ENCODE data around the gene BCL2. TPM values are rescaled to one million over a fixed set of nuclear protein-coding genes. Genes with fewer than 3 reads are reported as not detected.

Gene BCL2
- total RNA-seq, 1 experiment from 2014 or later = 1.3 TPM

DNA sequence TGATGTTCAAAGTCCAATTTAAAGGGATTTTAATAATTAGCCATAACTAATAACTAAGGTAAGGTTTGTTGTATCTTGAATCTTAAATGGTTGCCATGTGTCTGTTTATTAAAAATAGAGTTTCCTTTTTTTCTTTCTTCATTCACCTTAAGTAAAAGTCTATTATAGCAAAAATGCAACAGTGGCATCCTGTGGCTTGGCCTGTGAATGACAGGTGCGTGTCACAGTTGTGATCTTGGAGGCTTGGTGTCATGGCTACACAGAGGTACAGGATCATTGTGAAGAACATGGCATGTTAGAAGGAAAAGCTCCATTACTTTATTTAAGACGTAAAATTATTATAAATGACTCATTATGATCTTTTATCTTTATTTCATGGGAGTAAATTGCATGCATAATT, 246.1 kb downstream of the BCL2 start:
- Histone ChIP-seq H2BK5ac (ENCODE audit: insufficient read length, low read length) (no peak overlapping the region), H2BK12ac (ENCODE audit: insufficient read length, low read depth, low read length) (no peak overlapping the region), H3K27me3 (ENCODE audit: insufficient read depth, low read length) (no peaks in the 10 kb centered on the region), H2BK120ac (ENCODE audit: low read depth, low read length, poor library complexity, severe bottlenecking) (no peak overlapping the region), H4K8ac (replicated peaks; ENCODE audit: insufficient read length, low read depth, low read length) (no peak overlapping the region), H2BK15ac (ENCODE audit: low read depth, low read length) (no peak overlapping the region), H3K56ac (ENCODE audit: insufficient read length, low read depth, low read length) (no peak overlapping the region), H3K18ac (ENCODE audit: insufficient read length, low read depth, low read length) (no peak overlapping the region), H2BK20ac (ENCODE audit: low read depth, low read length, poor library complexity, severe bottlenecking) (no peak overlapping the region), H2AFZ (ENCODE audit: low read length) (no peak overlapping the region), H3K14ac (ENCODE audit: insufficient read depth, low read length) (no peak overlapping the region), H3K9me3 (ENCODE audit: control insufficient read depth, low read depth, low read length) (no peaks in the 10 kb centered on the region), H3K4me1 (ENCODE audit: insufficient read depth, low read length) (no peaks in the 10 kb centered on the region), H3K4me2 (ENCODE audit: insufficient read depth, insufficient read length, low read length) (no peak overlapping the region), H3K79me2 (ENCODE audit: insufficient read depth, low read length) (no peaks in the 10 kb centered on the region), H3K23me2 (ENCODE audit: insufficient read length, low read depth, low read length, poor library complexity, severe bottlenecking) (no peaks in the 10 kb centered on the region), H3K79me1 (ENCODE audit: insufficient read depth, low read depth, low read length, poor library complexity, severe bottlenecking) (no peaks in the 10 kb centered on the region), H4K20me1 (ENCODE audit: control insufficient read depth, insufficient read depth, insufficient read length) (no peaks in the 10 kb centered on the region), H3K4ac (ENCODE audit: low read depth, low read length) (no peak overlapping the region), H3K27ac (ENCODE audit: insufficient read length, low read depth, low read length) (no peak overlapping the region), H4K91ac (ENCODE audit: insufficient read length, low read depth, low read length) (no peak overlapping the region), H4K5ac (ENCODE audit: insufficient read length, low read depth, low read length) (no peak overlapping the region), H3K23ac (ENCODE audit: insufficient read length, low read depth, low read length) (no peak overlapping the region), H2AK5ac (ENCODE audit: insufficient read length, low read length) (no peak overlapping the region), H3T11ph (ENCODE audit: low read length) (no peak overlapping the region), H3K9ac (ENCODE audit: extremely low read depth, insufficient read length, low read length) (no peak overlapping the region)
- no peak overlapping the region for H3K4me3 Mint-ChIP-seq
- H3K9me3 Mint-ChIP-seq = no peaks in the 10 kb centered on the region
- no peak overlapping the region for H3K27ac Mint-ChIP-seq
- H3K27me3 Mint-ChIP-seq (ENCODE audit: low read depth) = peaks cover 3% of the 10 kb centered on the region
- no peak for DNase-seq
- TF ChIP-seq, protein P1, sequence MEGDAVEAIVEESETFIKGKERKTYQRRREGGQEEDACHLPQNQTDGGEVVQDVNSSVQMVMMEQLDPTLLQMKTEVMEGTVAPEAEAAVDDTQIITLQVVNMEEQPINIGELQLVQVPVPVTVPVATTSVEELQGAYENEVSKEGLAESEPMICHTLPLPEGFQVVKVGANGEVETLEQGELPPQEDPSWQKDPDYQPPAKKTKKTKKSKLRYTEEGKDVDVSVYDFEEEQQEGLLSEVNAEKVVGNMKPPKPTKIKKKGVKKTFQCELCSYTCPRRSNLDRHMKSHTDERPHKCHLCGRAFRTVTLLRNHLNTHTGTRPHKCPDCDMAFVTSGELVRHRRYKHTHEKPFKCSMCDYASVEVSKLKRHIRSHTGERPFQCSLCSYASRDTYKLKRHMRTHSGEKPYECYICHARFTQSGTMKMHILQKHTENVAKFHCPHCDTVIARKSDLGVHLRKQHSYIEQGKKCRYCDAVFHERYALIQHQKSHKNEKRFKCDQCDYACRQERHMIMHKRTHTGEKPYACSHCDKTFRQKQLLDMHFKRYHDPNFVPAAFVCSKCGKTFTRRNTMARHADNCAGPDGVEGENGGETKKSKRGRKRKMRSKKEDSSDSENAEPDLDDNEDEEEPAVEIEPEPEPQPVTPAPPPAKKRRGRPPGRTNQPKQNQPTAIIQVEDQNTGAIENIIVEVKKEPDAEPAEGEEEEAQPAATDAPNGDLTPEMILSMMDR (conservative IDR thresholded peaks at IDR 0.05) = no peak; the same call in 2 of the 3 replicates
- WGBS (ENCODE audit: extremely low coverage, insufficient read length, low lambda C conversion rate) = no CpG with 5 or more reads among the region's 2 CpGs
- H3K4me1 Mint-ChIP-seq = peaks cover 9 to 14% of the 10 kb centered on the region in 2 experiments; a peak in 3 of 4 replicates
- no peaks in the 10 kb centered on the region for H3K36me3 Mint-ChIP-seq (ENCODE audit: insufficient read depth in 1 of 3, low read depth in 3 of 3)

Other genes with a start within 250 kb of the BCL2 start
- 50.0 and 58.5 TPM in 2 replicates for gene KDSR, start 47.4 kb upstream of the BCL2 start, total RNA-seq (2021)
- gene VPS4B, start 102.7 kb upstream of the BCL2 start, total RNA-seq (2021) = 54.4 and 60.2 TPM in 2 replicates
- gene SERPINB5, start 157.2 kb upstream of the BCL2 start, total RNA-seq (2021) = 0.20 TPM in 1 of 2 replicates, not detected in the other
- gene SERPINB12, start 222.6 kb upstream of the BCL2 start, total RNA-seq (2021) = not detected in 2 replicates

Data from H9 (cell line).